ENCODE data around the gene SMARCA4.

Gene SMARCA4

GRCh38 chr19:11027381-11027780 lies 66.6 kb downstream of the SMARCA4 start:
- H3K4me3 ChIP-seq (ENCODE audit: low read depth, low read length) = no peak overlapping the region
- no peak for TF ChIP-seq CTCF (IDR thresholded peaks at IDR 0.05; ENCODE audit: low read depth, low read length)

DNA sequence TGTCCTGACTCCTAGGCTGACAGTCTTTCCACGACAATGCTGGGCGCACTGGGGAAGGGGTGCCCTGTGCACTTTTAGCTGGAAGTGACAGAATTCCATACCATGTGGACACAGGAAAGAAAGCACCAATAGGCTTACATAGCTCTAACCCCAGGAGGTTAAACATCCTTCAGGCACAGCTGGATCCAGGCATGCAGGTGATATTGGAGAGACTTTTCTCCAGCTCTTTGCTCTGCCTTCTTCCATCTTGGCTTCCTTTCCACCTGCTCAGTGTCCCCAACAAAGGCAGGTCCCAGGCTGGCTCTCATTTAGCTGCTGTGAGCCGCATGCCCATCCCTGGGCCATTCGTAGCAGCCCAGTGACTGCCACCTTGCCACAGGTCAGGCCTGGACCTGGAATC lies 67.3 kb downstream of the SMARCA4 start:
- H3K4me3 ChIP-seq (ENCODE audit: low read depth, low read length) = no peak overlapping the region
- no peak for TF ChIP-seq CTCF (IDR thresholded peaks at IDR 0.05; ENCODE audit: low read depth, low read length)

GRCh38 chr19:11031421-11032070 lies 70.7 kb downstream of the SMARCA4 start:
- TF ChIP-seq CTCF (IDR thresholded peaks at IDR 0.05; ENCODE audit: low read depth, low read length) = no peak
- no peak overlapping the region for H3K4me3 ChIP-seq (ENCODE audit: low read depth, low read length)

DNA sequence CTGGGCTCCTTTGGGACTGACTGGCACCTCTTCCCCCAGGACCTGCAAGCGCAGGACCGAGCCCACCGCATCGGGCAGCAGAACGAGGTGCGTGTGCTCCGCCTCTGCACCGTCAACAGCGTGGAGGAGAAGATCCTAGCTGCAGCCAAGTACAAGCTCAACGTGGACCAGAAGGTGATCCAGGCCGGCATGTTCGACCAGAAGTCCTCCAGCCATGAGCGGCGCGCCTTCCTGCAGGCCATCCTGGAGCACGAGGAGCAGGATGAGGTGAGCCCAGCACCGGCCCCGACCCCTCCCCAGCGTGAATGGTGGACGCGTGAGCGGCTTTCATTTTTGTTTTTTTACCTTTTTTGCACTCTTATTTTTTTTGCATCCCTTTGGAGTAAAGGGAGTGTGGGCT lies 72.4 kb downstream of the SMARCA4 start:
- no peak overlapping the region for H3K4me3 ChIP-seq (ENCODE audit: low read depth, low read length)

DNA sequence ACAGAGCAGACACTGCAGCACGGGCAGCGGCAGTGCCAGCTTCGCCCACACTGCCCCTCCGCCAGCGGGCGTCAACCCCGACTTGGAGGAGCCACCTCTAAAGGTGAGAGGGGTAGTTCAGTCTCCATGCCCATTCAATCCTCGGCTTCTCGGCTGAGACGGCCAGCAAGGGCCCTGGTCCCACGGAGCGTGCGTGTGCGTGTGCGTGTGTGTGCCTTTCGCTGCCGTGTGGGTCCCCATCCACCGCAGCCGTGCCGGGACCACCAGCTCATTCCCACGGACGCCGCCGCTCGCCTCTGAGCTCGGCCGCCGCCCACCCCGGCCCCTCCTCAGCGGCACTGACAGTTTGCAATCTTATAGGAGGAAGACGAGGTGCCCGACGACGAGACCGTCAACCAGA lies 72.9 kb downstream of the SMARCA4 start:
- no peak for TF ChIP-seq CTCF (IDR thresholded peaks at IDR 0.05; ENCODE audit: low read depth, low read length)
- no peak overlapping the region for H3K4me3 ChIP-seq (ENCODE audit: low read depth, low read length)

More for the DNA sequence above, 72.4 kb downstream of the SMARCA4 start:
- TF ChIP-seq CTCF (IDR thresholded peaks at IDR 0.05; ENCODE audit: low read depth, low read length) = no peak

DNA sequence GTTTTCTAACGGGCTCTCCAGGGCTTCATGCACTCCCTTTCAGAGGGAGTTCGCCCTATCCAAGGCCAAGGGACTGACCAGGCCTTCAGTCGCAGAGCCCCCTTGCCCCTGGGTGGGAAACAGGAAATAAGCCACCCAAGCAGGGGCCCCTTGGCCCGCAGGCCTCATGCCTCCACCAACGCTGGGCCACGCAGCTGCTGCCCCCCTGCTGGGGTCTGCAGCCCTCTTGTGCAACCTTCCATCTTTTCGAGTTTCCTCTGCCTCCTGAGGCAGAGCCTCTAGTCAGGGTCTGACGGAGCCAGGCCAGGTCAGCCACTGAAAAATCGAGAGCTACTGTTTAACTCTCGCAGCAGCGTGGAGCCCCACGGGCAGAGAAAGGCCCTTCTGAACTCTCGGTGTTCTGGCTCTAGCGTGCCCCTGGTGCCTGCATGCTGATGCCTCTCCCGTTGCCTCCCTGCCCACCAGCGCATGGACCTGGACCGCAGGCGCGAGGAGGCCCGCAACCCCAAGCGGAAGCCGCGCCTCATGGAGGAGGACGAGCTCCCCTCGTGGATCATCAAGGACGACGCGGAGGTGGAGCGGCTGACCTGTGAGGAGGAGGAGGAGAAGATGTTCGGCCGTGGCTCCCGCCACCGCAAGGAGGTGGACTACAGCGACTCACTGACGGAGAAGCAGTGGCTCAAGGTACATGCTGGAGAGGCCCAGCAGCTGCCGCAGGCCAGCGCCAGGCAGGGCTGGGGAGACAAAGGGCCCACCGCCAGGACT lies 73.8 kb downstream of the SMARCA4 start:
- H3K4me3 ChIP-seq (ENCODE audit: low read depth, low read length) = no peak overlapping the region
- no peak for TF ChIP-seq CTCF (IDR thresholded peaks at IDR 0.05; ENCODE audit: low read depth, low read length)
